A549 (cell line): Measurements from ENCODE around the gene FMOD.

Experiments used
- CTCF ChIP-seq: fragments of >200 bp; sonication (Bioruptor Twin); formaldehyde crosslinking; IDR thresholded peaks from 3 replicates; pipeline ENCODE4 v1.5.1; 2016
- RAD21 ChIP-seq, 2 experiments: fragments of >200 bp in 1 of 2; sonication (Bioruptor Twin) in 1 of 2; formaldehyde crosslinking in 1 of 2; IDR thresholded peaks in 1 of 2; conservative IDR thresholded peaks in 1 of 2; 2 replicates in 1 of 2; 3 replicates in 1 of 2; pipeline ENCODE4 v1.6.1; 2012 to 2018; ENCODE audit warnings: inconsistent platforms in 1 of 2
- SMC3 ChIP-seq: fragments of >200 bp; sonication (Bioruptor Twin); formaldehyde crosslinking; IDR thresholded peaks from 3 replicates; pipeline ENCODE4 v1.6.1; 2018; ENCODE audit warnings: inconsistent platforms

- no peak for TF ChIP-seq RAD21 (conservative IDR thresholded peaks at IDR 0.05 in 1 of 2, IDR thresholded peaks at IDR 0.05 in 1 of 2)
- TF ChIP-seq CTCF, result 0 out of 3 replicates have a peak, but pooled peaks have one; percentile 12
- no peak for TF ChIP-seq SMC3
Observed at GRCh38 chr1:203306965-203307541, 43.9 kb downstream of the FMOD start.
